Tibial artery (tissue), 4 donors: ENCODE data around the gene DDX43.

Experiments
- DNase-seq, 2 donors: peaks; one replicate each; pipeline ENCODE4 v3.0.0-alpha.2; 2019
- H3K27ac ChIP-seq, 2 donors: fragments of 200-600 bp; sonication (generic) in 1 of 2; 1 replicate in 1 of 2; 2 replicates in 1 of 2; pipeline ENCODE4 v1.5.1; 2018 to 2019; ENCODE audit warnings: mild to moderate bottlenecking in 1 of 2
- H3K27me3 ChIP-seq, 2 donors: fragments of 200-600 bp; sonication (generic) in 1 of 2; one replicate each; pipeline versions ENCODE4 v1.5.1 to v1.6.0; 2016 to 2019
- H3K36me3 ChIP-seq, 3 donors: fragments of 200-600 bp; sonication (generic) in 2 of 3; one replicate each; pipeline ENCODE4 v1.5.1; 2016 to 2019; ENCODE audit warnings: mild to moderate bottlenecking in 2 of 3
- H3K4me1 ChIP-seq, 4 donors: fragments of 200-600 bp; sonication (generic) in 2 of 4; 1 replicate in 3 of 4; 2 replicates in 1 of 4; pipeline ENCODE4 v1.5.1; 2016 to 2019
- H3K4me3 ChIP-seq, 2 donors: fragments of 200-600 bp; sonication (generic) in 1 of 2; 1 replicate in 1 of 2; 2 replicates in 1 of 2; pipeline ENCODE4 v1.5.1; 2018 to 2019; ENCODE audit warnings: mild to moderate bottlenecking in 2 of 2
- H3K9me3 ChIP-seq, 3 donors: fragments of 200-600 bp; sonication (generic) in 1 of 3; one replicate each; pipeline ENCODE4 v1.5.1; 2016 to 2019
- CTCF ChIP-seq, 2 experiments: fragments of 200-600 bp in 1 of 2; fragments of 450-650 bp in 1 of 2; IDR thresholded peaks; one replicate each; pipeline ENCODE4 v1.5.1; 2017 to 2019; ENCODE audit warnings: antibody characterized with exemption in 2 of 2, mild to moderate bottlenecking in 1 of 2, moderate library complexity in 1 of 2
- intact Hi-C: fragments of 100-400 bp; cut with DNase I; formaldehyde crosslinking; loops from one replicate; pipeline ENCODE4 v1.15.0; 2023; ENCODE audit warnings: low total_unique reads

The DDX43 gene

GRCh38 chr6:73362869-73363536, 31.6 kb upstream of the DDX43 start:
- no peak for DNase-seq
- no peaks in the 10 kb centered on the region for H3K4me1 ChIP-seq
- no peak for TF ChIP-seq CTCF (IDR thresholded peaks at IDR 0.05)
- H3K4me3 ChIP-seq: no peak overlapping the region
- H3K9me3 ChIP-seq: no peaks in the 10 kb centered on the region
- no peaks in the 10 kb centered on the region for H3K27me3 ChIP-seq
- no peaks in the 10 kb centered on the region for H3K36me3 ChIP-seq
- intact Hi-C loops: no loop called here
- H3K27ac ChIP-seq: no peak overlapping the region

GRCh38 chr6:73363537-73363875, 31.1 kb upstream of the DDX43 start:
- Histone ChIP-seq H3K9me3 (no peaks in the 10 kb centered on the region), H3K4me1 (no peaks in the 10 kb centered on the region), H3K27ac (no peak overlapping the region), H3K36me3 (no peaks in the 10 kb centered on the region), H3K27me3 (no peaks in the 10 kb centered on the region), H3K4me3 (no peak overlapping the region)
- TF ChIP-seq CTCF (IDR thresholded peaks at IDR 0.05): no peak
- no peak for DNase-seq
- intact Hi-C loops: no loop called here

- H3K27me3 ChIP-seq: no peaks in the 10 kb centered on the region
- TF ChIP-seq CTCF (IDR thresholded peaks at IDR 0.05): no peak
- H3K4me1 ChIP-seq: no peaks in the 10 kb centered on the region
- no peaks in the 10 kb centered on the region for H3K36me3 ChIP-seq
- no peak overlapping the region for H3K4me3 ChIP-seq
- no peak for DNase-seq
- no peaks in the 10 kb centered on the region for H3K9me3 ChIP-seq
- intact Hi-C loops: no loop called here
- no peak overlapping the region for H3K27ac ChIP-seq
These were observed 30.5 kb upstream of the DDX43 start for GRCh38 chr6:73364121-73364520.

GRCh38 chr6:73364549-73364948, 30.1 kb upstream of the DDX43 start:
- Histone ChIP-seq H3K36me3 (no peaks in the 10 kb centered on the region), H3K27ac (no peak overlapping the region), H3K9me3 (no peaks in the 10 kb centered on the region), H3K4me1 (no peaks in the 10 kb centered on the region), H3K27me3 (no peaks in the 10 kb centered on the region), H3K4me3 (no peak overlapping the region)
- DNase-seq: no peak
- intact Hi-C loops: no loop called here
- TF ChIP-seq CTCF (IDR thresholded peaks at IDR 0.05): no peak

- no peak overlapping the region for H3K4me3 ChIP-seq
- no peak overlapping the region for H3K27ac ChIP-seq
- DNase-seq: no peak
- no peaks in the 10 kb centered on the region for H3K36me3 ChIP-seq
- intact Hi-C loops: no loop called here
- H3K9me3 ChIP-seq: peaks cover 5 to 18% (median 14%) of the 10 kb centered on the region in 3 donors
- no peaks in the 10 kb centered on the region for H3K27me3 ChIP-seq
- no peaks in the 10 kb centered on the region for H3K4me1 ChIP-seq
- TF ChIP-seq CTCF (IDR thresholded peaks at IDR 0.05): no peak
These were observed 26.8 kb upstream of the DDX43 start for GRCh38 chr6:73367761-73368355.
